Measurements from ENCODE around the gene OTOL1.

Gene OTOL1

DNA sequence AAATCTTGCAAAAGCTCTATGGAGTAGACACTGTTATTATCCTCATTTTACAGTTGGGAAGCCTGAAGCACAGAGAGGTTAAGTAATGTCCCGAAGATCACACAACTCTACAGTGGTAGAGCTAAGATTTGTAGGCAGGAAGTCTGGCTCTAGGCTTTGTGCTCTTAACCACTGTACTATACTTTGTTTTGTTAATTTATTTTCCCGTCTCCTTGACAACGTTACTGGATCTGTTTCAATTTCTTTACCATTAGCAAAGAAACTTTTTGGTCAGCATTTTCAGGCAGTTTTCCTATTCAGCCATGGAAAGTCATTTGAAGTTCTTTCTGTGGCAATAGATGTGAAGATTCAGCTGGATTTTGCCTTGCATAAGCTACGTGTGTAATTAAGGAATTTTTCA, 51.7 kb downstream of the OTOL1 start:
- no peak for DNase-seq

DNA sequence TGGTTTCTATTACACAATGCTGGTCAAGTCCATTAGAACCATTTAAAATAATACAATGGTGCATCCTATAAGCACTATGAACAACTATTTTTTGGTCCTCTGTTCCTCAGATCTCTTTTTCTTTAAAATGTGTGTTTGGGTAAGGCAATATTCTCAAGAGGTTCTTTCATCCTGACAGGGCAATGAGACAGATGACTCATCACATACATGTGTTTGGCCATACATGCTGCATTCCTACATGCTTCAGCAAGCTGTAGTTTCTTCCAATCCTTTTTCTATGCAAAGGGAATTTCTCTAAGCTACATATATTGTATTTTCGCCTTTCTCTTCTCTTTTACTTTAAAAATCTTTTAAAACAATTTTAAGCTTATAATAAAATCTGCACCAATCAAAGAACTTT, 52.7 kb downstream of the OTOL1 start:
- DNase-seq: no peak

DNA sequence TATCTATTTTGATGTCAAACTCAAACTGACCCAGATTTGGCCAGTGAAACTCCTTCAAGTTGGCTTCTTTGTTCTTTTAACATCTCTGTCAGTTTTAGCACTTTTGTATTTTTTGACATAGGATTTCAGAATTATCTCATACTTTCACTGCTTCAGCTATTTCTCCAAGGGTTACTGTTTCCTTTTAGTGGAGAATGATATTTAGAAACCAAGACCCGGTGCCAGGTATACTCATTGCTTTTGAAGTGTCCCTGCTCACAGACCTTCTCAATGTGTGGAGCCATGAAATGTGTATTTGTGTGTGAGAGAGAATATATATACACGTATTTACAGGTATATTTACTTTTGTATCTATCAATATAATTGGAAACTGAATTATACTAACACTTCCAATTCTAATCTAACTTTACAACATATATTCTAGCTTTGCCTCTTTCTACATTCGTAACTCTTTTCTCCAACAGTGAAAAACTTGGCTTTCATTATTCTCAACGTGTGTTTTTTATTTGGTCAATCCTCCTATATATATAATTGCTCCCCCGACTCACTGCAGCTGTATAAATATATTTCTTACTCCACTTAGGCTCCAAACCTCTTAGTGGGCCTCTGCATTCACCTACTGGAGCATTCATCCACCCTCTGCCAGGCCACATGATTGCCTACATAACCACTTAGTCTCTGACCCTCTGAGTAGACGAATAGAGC, 54.0 kb downstream of the OTOL1 start:
- DNase-seq: no peak

DNA sequence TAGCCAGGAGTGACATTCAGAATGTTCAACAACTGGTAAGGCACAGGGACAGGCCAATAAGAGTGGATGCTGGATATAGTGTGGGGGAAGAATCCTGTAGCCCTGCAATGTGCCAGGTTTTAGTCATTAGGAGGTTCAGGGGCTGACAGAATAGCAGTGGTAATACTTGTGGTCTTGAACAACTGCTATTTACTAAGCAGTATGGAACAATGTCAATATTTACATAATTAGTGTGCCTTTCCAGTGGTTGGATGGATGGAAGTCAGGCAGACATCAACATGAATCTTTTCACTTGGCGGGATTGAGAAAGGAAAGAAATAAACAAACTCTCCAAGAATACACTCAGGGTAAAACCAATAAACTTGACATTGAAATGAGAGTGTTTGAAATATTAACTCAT, 55.1 kb downstream of the OTOL1 start:
- no peak for DNase-seq

DNA sequence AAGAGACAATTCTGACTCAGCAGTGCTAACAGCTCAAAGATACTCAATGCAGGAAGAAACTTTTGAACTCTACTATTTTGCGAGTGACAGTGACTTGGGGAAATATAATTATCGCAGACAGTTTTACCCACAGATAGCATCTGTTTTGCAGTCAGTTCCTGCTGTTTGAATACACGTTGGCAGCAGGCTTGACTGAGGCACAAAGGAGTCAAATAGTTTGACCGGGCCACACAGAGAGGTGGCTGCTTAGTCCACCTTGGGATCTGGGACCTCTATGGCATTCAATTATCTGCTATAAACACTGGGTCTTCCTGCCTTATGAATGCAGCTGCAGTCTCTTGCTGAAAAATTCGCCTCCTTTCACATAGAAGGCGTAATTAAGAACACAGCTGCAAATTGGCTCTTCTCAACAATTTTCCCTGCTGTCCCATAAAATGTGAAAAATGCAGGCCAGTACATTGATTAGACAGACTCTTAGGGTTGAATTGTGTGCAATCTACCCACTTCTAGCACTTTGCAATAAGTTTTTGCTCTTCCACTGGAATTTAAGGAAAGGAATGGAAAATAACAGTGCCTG, 56.5 kb downstream of the OTOL1 start:
- DNase-seq: no peak

All from NCI-H226 (cell line).